Upper lobe of right lung (tissue), 1 donor: ENCODE data around the gene TATDN2. TPM values are rescaled to one million over a fixed set of nuclear protein-coding genes. Genes with fewer than 3 reads are reported as not detected.

Experiments used
- ATAC-seq: fragments of 200-7000 bp; cut with Tn5 transposase; one replicate; pipeline ENCODE4 v1.9.1; 2020; ENCODE audit warnings: mild to moderate bottlenecking, moderate library complexity
- DNase-seq: peaks from one replicate; pipeline ENCODE4 v3.0.0-alpha.2; 2020
- H3K27ac ChIP-seq: fragments of 200-600 bp; one replicate; pipeline ENCODE4 v1.8.0; 2022
- H3K27me3 ChIP-seq: fragments of 200-600 bp; one replicate; pipeline ENCODE4 v1.8.0; 2022; ENCODE audit warnings: mild to moderate bottlenecking
- H3K36me3 ChIP-seq: fragments of 200-600 bp; one replicate; pipeline ENCODE4 v1.8.0; 2022
- H3K4me1 ChIP-seq: fragments of 200-600 bp; one replicate; pipeline ENCODE4 v1.8.0; 2022
- H3K4me3 ChIP-seq: fragments of 200-600 bp; one replicate; pipeline ENCODE4 v1.8.0; 2022; ENCODE audit warnings: mild to moderate bottlenecking
- H3K9me3 ChIP-seq: fragments of 200-600 bp; one replicate; pipeline ENCODE4 v1.8.0; 2022
- CTCF ChIP-seq: fragments of 200-600 bp; IDR thresholded peaks from one replicate; pipeline ENCODE4 v1.8.0; 2022; ENCODE audit warnings: antibody characterized with exemption
- intact Hi-C: fragments of 100-400 bp; cut with DNase I; formaldehyde crosslinking; loops from one replicate; pipeline ENCODE4 v1.11.0; 2022
- total RNA-seq: library from RNA; stranded (reverse); fragmentation: NEBNext Ultra II Directional; extraction: Animal tissue kit (Norgen Biotek cat#: 25700); gene quantifications from one replicate; pipeline ENCODE4 v1.2.1, GENCODE V29; 2021
- donor health status: DM: no; HTN: yes; CAD: no; lungs with severe emphysema.

The TATDN2 gene
- total RNA-seq, 1 donor from 2014 or later: 32.3 TPM

- TF ChIP-seq CTCF: no peak
- H3K4me3 ChIP-seq: no peak overlapping the region
- H3K9me3 ChIP-seq: no peaks in the 10 kb centered on the region
- no peak for ATAC-seq
- H3K4me1 ChIP-seq: peaks cover 5% of the 10 kb centered on the region
- H3K27ac ChIP-seq: no peak overlapping the region
- H3K27me3 ChIP-seq: no peaks in the 10 kb centered on the region
- intact Hi-C loops: no loop called here
- DNase-seq: no peak
- peaks cover 95% of the 10 kb centered on the region for H3K36me3 ChIP-seq
Measured at GRCh38 chr3:10309736-10310135, 61.5 kb downstream of the TATDN2 start.

- peaks cover 95% of the 10 kb centered on the region for H3K36me3 ChIP-seq
- ATAC-seq: no peak
- H3K27ac ChIP-seq: no peak overlapping the region
- intact Hi-C loops: no loop called here
- H3K4me1 ChIP-seq: peaks cover 5% of the 10 kb centered on the region
- no peaks in the 10 kb centered on the region for H3K27me3 ChIP-seq
- no peak for TF ChIP-seq CTCF
- DNase-seq: no peak
- H3K4me3 ChIP-seq: no peak overlapping the region
- H3K9me3 ChIP-seq: no peaks in the 10 kb centered on the region
Measured at GRCh38 chr3:10310578-10310977, 62.3 kb downstream of the TATDN2 start.

- no peak overlapping the region for H3K4me3 ChIP-seq
- ATAC-seq: peak; percentile 32
- no peaks in the 10 kb centered on the region for H3K9me3 ChIP-seq
- DNase-seq: no peak
- peaks cover 95% of the 10 kb centered on the region for H3K36me3 ChIP-seq
- intact Hi-C loops: no loop called here
- no peaks in the 10 kb centered on the region for H3K27me3 ChIP-seq
- no peak for TF ChIP-seq CTCF
- H3K27ac ChIP-seq: no peak overlapping the region
- H3K4me1 ChIP-seq: peaks cover 5% of the 10 kb centered on the region
Measured at GRCh38 chr3:10311710-10312109, 63.5 kb downstream of the TATDN2 start.

- peaks cover 5% of the 10 kb centered on the region for H3K4me1 ChIP-seq
- no peaks in the 10 kb centered on the region for H3K27me3 ChIP-seq
- ATAC-seq: no peak
- H3K4me3 ChIP-seq: no peak overlapping the region
- no peak overlapping the region for H3K27ac ChIP-seq
- intact Hi-C loops: no loop called here
- no peak for DNase-seq
- TF ChIP-seq CTCF: no peak
- peaks cover 94% of the 10 kb centered on the region for H3K36me3 ChIP-seq
- H3K9me3 ChIP-seq: no peaks in the 10 kb centered on the region
Measured at GRCh38 chr3:10312391-10312790, 64.1 kb downstream of the TATDN2 start.

- DNase-seq: no peak
- no peak for ATAC-seq
Measured at GRCh38 chr3:10312861-10313260, 64.6 kb downstream of the TATDN2 start.

More at GRCh38 chr3:10312861-10313260, 64.6 kb downstream of the TATDN2 start:
- Histone ChIP-seq H3K9me3 (no peaks in the 10 kb centered on the region), H3K27me3 (no peaks in the 10 kb centered on the region), H3K27ac (no peak overlapping the region), H3K4me3 (no peak overlapping the region), H3K4me1 (peaks cover 5% of the 10 kb centered on the region), H3K36me3 (peaks cover 94% of the 10 kb centered on the region)
- intact Hi-C loops: no loop called here
- TF ChIP-seq CTCF: no peak
